ENCODE measurements around the gene RPS15. TPM values are rescaled to one million over a fixed set of nuclear protein-coding genes. Genes with fewer than 3 reads are reported as not detected.
A peak's percentile ranks its signal among the peaks of the same experiment; 100 is the strongest.

RPS15 gene
- total and polyA plus RNA-seq, 2 donors (not counting 3 experiments of a cell fraction or from before 2014, with no cell fraction given): 1,260 to 3,270 TPM

- no peaks in the 10 kb centered on the region for H3K9me3 ChIP-seq (replicated peaks; ENCODE audit: control insufficient read depth, insufficient read depth, low read length)
- H3K9me1 ChIP-seq (replicated peaks; ENCODE audit: control insufficient read depth, extremely low read depth, insufficient read depth, low read length): no peaks in the 10 kb centered on the region
- peaks cover 0 to 3% of the 10 kb centered on the region in 2 experiments for H3K36me3 ChIP-seq (ENCODE audit: control insufficient read depth in 2 of 2, extremely low read depth in 1 of 2, insufficient read depth in 2 of 2, low read length in 2 of 2)
- no peak overlapping the region for H3K9ac ChIP-seq (replicated peaks; ENCODE audit: extremely low read depth, insufficient read depth, low read length)
- H3K79me2 ChIP-seq (ENCODE audit: control insufficient read depth, insufficient read depth, low read length): no peaks in the 10 kb centered on the region
- POLR2A ChIA-PET: no interaction called here
- no peak overlapping the region for H3K27ac ChIP-seq (ENCODE audit: insufficient read depth, low read depth, low read length)
- peaks cover 28 to 57% of the 10 kb centered on the region in 2 experiments for H3K27me3 ChIP-seq (ENCODE audit: control insufficient read depth in 2 of 2, insufficient read depth in 2 of 2, low read length in 2 of 2)
- no peak for DNase-seq (ENCODE audit: low read depth, low spot score)
- TF ChIP-seq CTCF (IDR thresholded peaks at IDR 0.05; ENCODE audit: extremely low read depth in 1 of 2, insufficient read depth in 1 of 2, low read depth in 1 of 2, low read length in 2 of 2) (no peak), POLR2A (IDR thresholded peaks at IDR 0.05; ENCODE audit: low read depth, low read length) (peak; percentile 3)
- no peaks in the 10 kb centered on the region for H4K20me1 ChIP-seq (replicated peaks; ENCODE audit: control insufficient read depth, extremely low read depth, insufficient read depth, low read length)
- intact Hi-C loops (cut with micrococcal nuclease): no loop called here
- CTCF ChIA-PET: interaction anchor here (1.2 to 1.8 kb wide), 3 partner anchors 13 to 74 kb away, joined by 3 to 6 read pairs (median 4); no protein-coding TSS in a partner anchor
- H3K4me3 ChIP-seq (replicated peaks in 1 of 3; ENCODE audit: insufficient read depth in 1 of 3, low read depth in 1 of 3, low read length in 3 of 3): no peak overlapping the region
- no peak overlapping the region for H3K4me2 ChIP-seq (ENCODE audit: insufficient read depth, low read length)
- dilution Hi-C loops (cut with MboI; ENCODE audit: extremely low pct_ligation_motif_present, low sequenced_read_pairs): no loop called here
- H3K4me1 ChIP-seq (ENCODE audit: control insufficient read depth, extremely low read depth, insufficient read depth, low read length): peaks cover 5% of the 10 kb centered on the region
- BruUV-seq (replicated peaks): no TSS peak
- H2AFZ ChIP-seq (ENCODE audit: low read depth, low read length): no peak overlapping the region
- FAIRE-seq: no peak
Observed at GRCh38 chr19:1472231-1473084, 34.3 kb downstream of the RPS15 start.

- no peak overlapping the region for H3K4me2 ChIP-seq (ENCODE audit: insufficient read depth, low read length)
- DNase-seq (ENCODE audit: low read depth, low spot score) (no peak), FAIRE-seq (no peak)
- CTCF ChIA-PET: interaction anchor here (0.9 to 1.5 kb wide), 4 partner anchors 14 to 29 kb away, joined by 3 to 5 read pairs (median 3); no protein-coding TSS in a partner anchor
- H3K9me3 ChIP-seq (replicated peaks; ENCODE audit: control insufficient read depth, insufficient read depth, low read length): no peaks in the 10 kb centered on the region
- no peaks in the 10 kb centered on the region for H3K79me2 ChIP-seq (ENCODE audit: control insufficient read depth, insufficient read depth, low read length)
- POLR2A ChIA-PET: no interaction called here
- dilution Hi-C loops (cut with MboI; ENCODE audit: extremely low pct_ligation_motif_present, low sequenced_read_pairs): no loop called here
- BruUV-seq (replicated peaks): no TSS peak
- TF ChIP-seq GATA2 (IDR thresholded peaks at IDR 0.05; ENCODE audit: insufficient read depth, insufficient read length, low read depth, low read length) (no peak), EZH2 (IDR thresholded peaks at IDR 0.05; ENCODE audit: borderline replicate concordance, low read depth, low read length, severe bottlenecking) (no peak), MYC (IDR thresholded peaks at IDR 0.05; ENCODE audit: low read depth, low read length) (no peak), CTCF (IDR thresholded peaks at IDR 0.05; ENCODE audit: extremely low read depth in 1 of 2, insufficient read depth in 1 of 2, low read depth in 1 of 2, low read length in 2 of 2) (no peak), FOS (IDR thresholded peaks at IDR 0.05; ENCODE audit: borderline replicate concordance, insufficient read depth, low read length) (no peak), POLR2AphosphoS5 (IDR thresholded peaks at IDR 0.05; ENCODE audit: insufficient read depth, low read depth, low read length) (no peak), JUN (IDR thresholded peaks at IDR 0.05; ENCODE audit: borderline replicate concordance, insufficient read depth, insufficient read length, low read depth) (no peak)
- peaks cover 25 to 49% of the 10 kb centered on the region in 2 experiments for H3K27me3 ChIP-seq (ENCODE audit: control insufficient read depth in 2 of 2, insufficient read depth in 2 of 2, low read length in 2 of 2)
- H3K36me3 ChIP-seq (ENCODE audit: control insufficient read depth in 2 of 2, extremely low read depth in 1 of 2, insufficient read depth in 2 of 2, low read length in 2 of 2): peaks cover 0 to 3% of the 10 kb centered on the region in 2 experiments
- H3K9me1 ChIP-seq (replicated peaks; ENCODE audit: control insufficient read depth, extremely low read depth, insufficient read depth, low read length): no peaks in the 10 kb centered on the region
- no peak overlapping the region for H3K4me3 ChIP-seq (replicated peaks in 1 of 3; ENCODE audit: insufficient read depth in 1 of 3, low read depth in 1 of 3, low read length in 3 of 3)
- H3K4me1 ChIP-seq (ENCODE audit: control insufficient read depth, extremely low read depth, insufficient read depth, low read length): peaks cover 9% of the 10 kb centered on the region
- no peak overlapping the region for H2AFZ ChIP-seq (ENCODE audit: low read depth, low read length)
- no peaks in the 10 kb centered on the region for H4K20me1 ChIP-seq (replicated peaks; ENCODE audit: control insufficient read depth, extremely low read depth, insufficient read depth, low read length)
- intact Hi-C loops (cut with micrococcal nuclease): no loop called here
- no peak overlapping the region for H3K9ac ChIP-seq (replicated peaks; ENCODE audit: extremely low read depth, insufficient read depth, low read length)
- no peak overlapping the region for H3K27ac ChIP-seq (ENCODE audit: insufficient read depth, low read depth, low read length)
Observed at GRCh38 chr19:1473085-1473851, 35.1 kb downstream of the RPS15 start.
